ENCODE measurements around the gene LPAR1.
A peak's percentile ranks its signal among the peaks of the same experiment; 100 is the strongest.

The LPAR1 gene

DNA sequence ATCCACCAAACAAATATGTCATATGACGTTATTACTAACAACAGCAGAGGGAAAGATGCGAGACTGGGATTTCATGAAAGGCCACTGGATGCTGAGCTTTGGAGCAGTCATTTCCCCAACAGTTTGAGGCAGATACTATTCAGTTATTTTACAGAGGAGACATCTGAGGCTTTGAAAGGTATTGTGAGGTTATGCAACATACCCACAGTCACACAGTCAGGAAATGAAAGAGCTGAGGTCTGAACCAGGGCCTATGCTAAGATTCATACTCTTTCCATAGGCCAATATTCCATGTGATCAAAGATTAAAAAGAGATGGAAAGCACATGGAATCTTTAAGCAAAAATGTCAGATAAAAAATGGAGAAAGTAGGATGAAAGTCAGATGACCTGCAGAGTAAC is 63.0 kb downstream of the LPAR1 start:
- TF ChIP-seq POU2F2 (IDR thresholded peaks at IDR 0.05; ENCODE audit: low read depth, low read length) (no peak), SPI1 (IDR thresholded peaks at IDR 0.05; ENCODE audit: low read depth, low read length) (no peak), TAF1 (IDR thresholded peaks at IDR 0.05; ENCODE audit: low read depth, low read length) (no peak), POLR2AphosphoS5 (IDR thresholded peaks at IDR 0.05; ENCODE audit: low read depth, low read length) (no peak), POLR2A (IDR thresholded peaks at IDR 0.05; ENCODE audit: low read depth, low read length) (no peak), PAX5 (IDR thresholded peaks at IDR 0.05; ENCODE audit: insufficient read depth, low read length, severe bottlenecking) (no peak)
- DNase-seq (ENCODE audit: insufficient read length, low spot score) (no peak), FAIRE-seq (no peak)

DNA sequence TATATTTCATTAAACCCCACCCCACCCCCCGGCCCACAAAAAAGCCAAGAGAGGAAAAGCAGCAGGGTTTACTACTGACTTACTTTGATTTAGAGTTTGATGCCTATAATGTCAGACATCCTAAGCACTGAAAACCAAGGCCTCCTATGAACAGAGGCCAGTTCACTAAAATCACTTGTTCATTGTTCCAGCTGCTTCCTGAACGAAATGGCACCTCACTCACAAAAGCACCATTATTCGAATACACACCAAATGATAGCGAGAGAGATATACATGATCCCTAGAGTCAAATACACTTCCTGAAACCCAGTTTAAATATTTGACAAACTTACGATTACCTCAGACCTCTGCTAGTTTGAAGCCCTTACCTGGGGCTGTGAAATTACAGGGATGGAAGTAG is 66.6 kb downstream of the LPAR1 start:
- DNase-seq (ENCODE audit: insufficient read length, low spot score): no peak
- TF ChIP-seq TAF1 (IDR thresholded peaks at IDR 0.05; ENCODE audit: low read depth, low read length): no peak
- no peak for TF ChIP-seq PAX5 (IDR thresholded peaks at IDR 0.05; ENCODE audit: insufficient read depth, low read length, severe bottlenecking)
- TF ChIP-seq SPI1 (IDR thresholded peaks at IDR 0.05; ENCODE audit: low read depth, low read length): no peak
- TF ChIP-seq POU2F2 (IDR thresholded peaks at IDR 0.05; ENCODE audit: low read depth, low read length): no peak
- FAIRE-seq: no peak

DNA sequence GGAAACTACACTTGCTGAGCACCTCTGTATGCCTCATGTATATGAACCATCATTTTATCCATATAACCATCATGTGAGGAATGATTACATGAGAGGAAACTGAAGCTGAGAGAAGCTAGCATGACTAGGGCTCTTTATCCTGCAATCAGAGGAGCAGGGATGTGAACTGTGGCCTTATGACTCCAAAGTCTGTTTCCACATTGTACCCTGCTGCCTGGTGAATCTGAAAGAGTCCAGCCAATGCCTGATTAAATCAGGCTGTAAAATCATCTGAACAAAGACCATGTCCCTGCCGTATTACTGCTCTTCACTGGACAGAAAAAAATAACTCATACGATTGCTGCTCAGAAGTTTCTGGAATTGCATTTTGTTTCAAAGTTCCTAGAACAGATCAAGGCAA is 67.0 kb downstream of the LPAR1 start:
- TF ChIP-seq POU2F2 (IDR thresholded peaks at IDR 0.05; ENCODE audit: low read depth, low read length) (no peak), POLR2AphosphoS5 (IDR thresholded peaks at IDR 0.05; ENCODE audit: low read depth, low read length) (no peak), PAX5 (IDR thresholded peaks at IDR 0.05; ENCODE audit: insufficient read depth, low read length, severe bottlenecking) (no peak), TAF1 (IDR thresholded peaks at IDR 0.05; ENCODE audit: low read depth, low read length) (no peak), SPI1 (IDR thresholded peaks at IDR 0.05; ENCODE audit: low read depth, low read length) (no peak), POLR2A (IDR thresholded peaks at IDR 0.05; ENCODE audit: low read depth, low read length) (no peak)
- DNase-seq (ENCODE audit: insufficient read length, low spot score): no peak
- no peak for FAIRE-seq

DNA sequence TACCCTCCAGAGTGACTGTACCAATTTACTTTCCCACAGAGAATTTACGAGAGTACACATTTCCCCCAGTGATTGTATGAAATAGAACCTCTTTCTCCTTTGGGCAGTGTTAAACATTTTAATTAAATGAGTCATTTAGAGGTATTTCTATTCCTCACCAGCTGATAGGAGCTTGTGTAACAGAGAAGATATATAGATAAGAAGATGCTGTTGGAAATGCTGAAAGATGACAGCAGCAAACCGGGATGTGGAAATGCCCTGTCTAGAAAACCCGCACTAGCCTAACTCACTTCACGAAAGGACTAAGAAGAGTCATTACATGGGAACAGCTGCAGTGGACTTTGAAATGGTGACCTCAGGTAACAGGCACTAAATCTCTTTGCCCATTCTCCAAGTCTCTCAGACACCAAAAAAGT is 68.3 kb downstream of the LPAR1 start:
- DNase-seq (ENCODE audit: insufficient read length, low spot score) (no peak), FAIRE-seq (no peak)
- TF ChIP-seq POLR2A (IDR thresholded peaks at IDR 0.05; ENCODE audit: low read depth, low read length): no peak
- no peak for TF ChIP-seq SPI1 (IDR thresholded peaks at IDR 0.05; ENCODE audit: low read depth, low read length)
- TF ChIP-seq TAF1 (IDR thresholded peaks at IDR 0.05; ENCODE audit: low read depth, low read length): no peak
- no peak for TF ChIP-seq PAX5 (IDR thresholded peaks at IDR 0.05; ENCODE audit: insufficient read depth, low read length, severe bottlenecking)
- TF ChIP-seq POU2F2 (IDR thresholded peaks at IDR 0.05; ENCODE audit: low read depth, low read length): no peak
- TF ChIP-seq POLR2AphosphoS5 (IDR thresholded peaks at IDR 0.05; ENCODE audit: low read depth, low read length): no peak

DNA sequence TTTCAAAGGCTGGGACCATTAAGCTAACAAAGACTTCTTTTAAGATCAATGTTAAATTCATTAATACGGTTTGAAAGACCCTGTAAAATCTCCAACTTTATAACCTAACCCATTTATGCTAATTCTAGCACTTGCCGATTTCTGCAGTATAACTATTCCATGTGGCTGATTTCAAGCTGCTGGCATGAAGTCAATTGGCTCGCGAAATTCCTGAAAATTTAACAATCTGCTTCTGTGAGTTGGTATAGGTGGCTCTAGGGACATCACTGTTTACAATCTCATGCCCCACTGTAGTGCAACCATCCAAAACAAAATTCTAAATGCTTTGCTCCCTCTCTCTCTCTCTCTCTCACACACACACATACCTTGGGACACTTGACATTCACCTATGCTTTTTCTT is 70.2 kb downstream of the LPAR1 start:
- DNase-seq (ENCODE audit: insufficient read length, low spot score) (no peak), FAIRE-seq (no peak)
- TF ChIP-seq POLR2AphosphoS5 (IDR thresholded peaks at IDR 0.05; ENCODE audit: low read depth, low read length) (no peak), TAF1 (IDR thresholded peaks at IDR 0.05; ENCODE audit: low read depth, low read length) (no peak), POU2F2 (IDR thresholded peaks at IDR 0.05; ENCODE audit: low read depth, low read length) (no peak), SPI1 (IDR thresholded peaks at IDR 0.05; ENCODE audit: low read depth, low read length) (no peak), PAX5 (IDR thresholded peaks at IDR 0.05; ENCODE audit: insufficient read depth, low read length, severe bottlenecking) (no peak), POLR2A (IDR thresholded peaks at IDR 0.05; ENCODE audit: low read depth, low read length) (no peak)

GRCh38 chr9:110967196-110967595 is 71.1 kb downstream of the LPAR1 start:
- DNase-seq (ENCODE audit: insufficient read length, low spot score) (no peak), FAIRE-seq (no peak)
- TF ChIP-seq SPI1 (IDR thresholded peaks at IDR 0.05; ENCODE audit: low read depth, low read length): no peak

- no peak for FAIRE-seq
Observed at GRCh38 chr9:110960288-110960687, 78.0 kb downstream of the LPAR1 start.

GRCh38 chr9:110958847-110959246 is 79.4 kb downstream of the LPAR1 start:
- TF ChIP-seq POLR2AphosphoS5 (IDR thresholded peaks at IDR 0.05; ENCODE audit: low read depth, low read length) (no peak), POU2F2 (IDR thresholded peaks at IDR 0.05; ENCODE audit: low read depth, low read length) (no peak), POLR2A (IDR thresholded peaks at IDR 0.05; ENCODE audit: low read depth, low read length) (no peak), TAF1 (IDR thresholded peaks at IDR 0.05; ENCODE audit: low read depth, low read length) (no peak)
- DNase-seq (ENCODE audit: insufficient read length, low spot score): no peak

More at GRCh38 chr9:110960288-110960687, 78.0 kb downstream of the LPAR1 start:
- no peak for TF ChIP-seq TAF1 (IDR thresholded peaks at IDR 0.05; ENCODE audit: low read depth, low read length)
- no peak for TF ChIP-seq SPI1 (IDR thresholded peaks at IDR 0.05; ENCODE audit: low read depth, low read length)
- no peak for TF ChIP-seq POU2F2 (IDR thresholded peaks at IDR 0.05; ENCODE audit: low read depth, low read length)
- no peak for TF ChIP-seq POLR2AphosphoS5 (IDR thresholded peaks at IDR 0.05; ENCODE audit: low read depth, low read length)
- no peak for TF ChIP-seq PAX5 (IDR thresholded peaks at IDR 0.05; ENCODE audit: insufficient read depth, low read length, severe bottlenecking)
- DNase-seq (ENCODE audit: insufficient read length, low spot score): no peak

GRCh38 chr9:110954822-110955291 is 83.4 kb downstream of the LPAR1 start:
- DNase-seq (ENCODE audit: insufficient read length, low spot score): no peak
- no peak for TF ChIP-seq POLR2A (IDR thresholded peaks at IDR 0.05; ENCODE audit: low read depth, low read length)
- no peak for TF ChIP-seq POLR2AphosphoS5 (IDR thresholded peaks at IDR 0.05; ENCODE audit: low read depth, low read length)
- TF ChIP-seq SPI1 (IDR thresholded peaks at IDR 0.05; ENCODE audit: low read depth, low read length): peak; percentile 80
- TF ChIP-seq TAF1 (IDR thresholded peaks at IDR 0.05; ENCODE audit: low read depth, low read length): no peak
- no peak for TF ChIP-seq POU2F2 (IDR thresholded peaks at IDR 0.05; ENCODE audit: low read depth, low read length)
- FAIRE-seq: peak; percentile 68

More at GRCh38 chr9:110958847-110959246, 79.4 kb downstream of the LPAR1 start:
- FAIRE-seq: no peak

GRCh38 chr9:110952540-110952859 is 85.8 kb downstream of the LPAR1 start:
- DNase-seq (ENCODE audit: insufficient read length, low spot score): no peak
- peak; percentile 80 for FAIRE-seq
- TF ChIP-seq SPI1 (IDR thresholded peaks at IDR 0.05; ENCODE audit: low read depth, low read length): no peak
- no peak for TF ChIP-seq POLR2A (IDR thresholded peaks at IDR 0.05; ENCODE audit: low read depth, low read length)
- TF ChIP-seq POLR2AphosphoS5 (IDR thresholded peaks at IDR 0.05; ENCODE audit: low read depth, low read length): no peak
- no peak for TF ChIP-seq PAX5 (IDR thresholded peaks at IDR 0.05; ENCODE audit: insufficient read depth, low read length, severe bottlenecking)
- no peak for TF ChIP-seq TAF1 (IDR thresholded peaks at IDR 0.05; ENCODE audit: low read depth, low read length)

All from GM12891 (cell line).